GM18526 (cell line): ENCODE data around the gene FKRP.

Source experiments
- POLR2A ChIP-seq: IDR thresholded peaks from 3 replicates; pipeline ENCODE4 v1.6.1; 2011; ENCODE audit not compliant: insufficient read length; ENCODE audit errors: extremely low read depth

The FKRP gene, protein sequence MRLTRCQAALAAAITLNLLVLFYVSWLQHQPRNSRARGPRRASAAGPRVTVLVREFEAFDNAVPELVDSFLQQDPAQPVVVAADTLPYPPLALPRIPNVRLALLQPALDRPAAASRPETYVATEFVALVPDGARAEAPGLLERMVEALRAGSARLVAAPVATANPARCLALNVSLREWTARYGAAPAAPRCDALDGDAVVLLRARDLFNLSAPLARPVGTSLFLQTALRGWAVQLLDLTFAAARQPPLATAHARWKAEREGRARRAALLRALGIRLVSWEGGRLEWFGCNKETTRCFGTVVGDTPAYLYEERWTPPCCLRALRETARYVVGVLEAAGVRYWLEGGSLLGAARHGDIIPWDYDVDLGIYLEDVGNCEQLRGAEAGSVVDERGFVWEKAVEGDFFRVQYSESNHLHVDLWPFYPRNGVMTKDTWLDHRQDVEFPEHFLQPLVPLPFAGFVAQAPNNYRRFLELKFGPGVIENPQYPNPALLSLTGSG

DNA sequence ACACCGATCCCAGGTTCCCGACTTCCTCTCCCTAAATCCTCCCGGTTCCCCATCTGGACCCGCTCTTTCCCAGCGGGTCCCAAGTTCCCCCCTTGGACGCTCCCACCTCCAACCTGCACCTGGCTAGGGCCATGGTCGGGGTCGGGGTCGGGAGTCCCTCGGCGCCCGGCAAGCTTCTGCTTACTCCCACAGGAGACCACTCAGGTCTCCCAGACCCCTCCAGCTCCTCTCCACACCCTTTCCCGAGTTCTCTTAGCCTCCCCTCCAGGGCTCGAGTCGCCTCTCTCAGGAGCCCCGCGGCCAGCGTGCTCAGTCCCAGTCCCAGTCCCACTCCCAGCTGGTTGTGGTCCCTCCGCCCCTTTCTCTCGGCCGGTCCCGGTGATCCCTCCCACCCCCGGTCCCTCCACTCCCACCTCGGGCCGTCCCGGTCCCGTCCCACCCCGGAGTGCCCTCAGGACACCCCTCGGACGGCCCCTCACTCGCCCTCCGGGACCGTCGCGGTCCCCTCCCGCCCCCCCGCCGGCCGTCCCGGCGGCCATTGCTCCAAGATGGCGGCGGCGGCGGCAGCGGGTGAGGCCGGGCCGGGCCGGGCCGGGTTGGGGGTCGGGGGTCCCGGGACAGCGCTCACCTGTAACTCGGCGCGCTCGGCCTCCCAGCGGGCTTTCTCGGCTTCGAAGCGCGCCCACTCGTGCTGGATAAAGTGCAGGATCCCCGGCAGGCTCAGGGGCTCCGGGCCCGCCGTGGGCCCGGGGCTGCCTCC is at the start of gene FKRP:
FKRP (plus strand) TSS at position 537 of the 760 bp plus-strand sequence. CDS start 9,394 bp downstream, outside the sequence.
- TF ChIP-seq POLR2A: no peak

DNA sequence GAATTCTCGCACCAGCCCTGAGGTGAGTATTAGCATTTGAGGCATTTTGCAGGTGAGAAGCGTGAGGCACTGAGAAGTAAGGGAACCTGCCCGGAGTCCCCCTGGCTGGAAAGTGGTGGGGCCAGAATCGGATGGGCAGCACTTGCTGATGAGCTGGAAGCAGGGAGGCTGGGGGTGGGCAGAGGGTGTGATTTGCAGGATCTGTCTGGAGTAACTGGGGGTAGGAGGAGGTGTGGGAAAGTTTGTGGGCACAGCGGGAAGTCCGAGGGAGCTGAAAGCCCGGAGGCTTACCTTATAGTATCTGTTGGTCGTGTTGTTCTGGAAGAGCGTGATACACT is 49.0 kb upstream of the FKRP start:
- no peak for TF ChIP-seq POLR2A

DNA sequence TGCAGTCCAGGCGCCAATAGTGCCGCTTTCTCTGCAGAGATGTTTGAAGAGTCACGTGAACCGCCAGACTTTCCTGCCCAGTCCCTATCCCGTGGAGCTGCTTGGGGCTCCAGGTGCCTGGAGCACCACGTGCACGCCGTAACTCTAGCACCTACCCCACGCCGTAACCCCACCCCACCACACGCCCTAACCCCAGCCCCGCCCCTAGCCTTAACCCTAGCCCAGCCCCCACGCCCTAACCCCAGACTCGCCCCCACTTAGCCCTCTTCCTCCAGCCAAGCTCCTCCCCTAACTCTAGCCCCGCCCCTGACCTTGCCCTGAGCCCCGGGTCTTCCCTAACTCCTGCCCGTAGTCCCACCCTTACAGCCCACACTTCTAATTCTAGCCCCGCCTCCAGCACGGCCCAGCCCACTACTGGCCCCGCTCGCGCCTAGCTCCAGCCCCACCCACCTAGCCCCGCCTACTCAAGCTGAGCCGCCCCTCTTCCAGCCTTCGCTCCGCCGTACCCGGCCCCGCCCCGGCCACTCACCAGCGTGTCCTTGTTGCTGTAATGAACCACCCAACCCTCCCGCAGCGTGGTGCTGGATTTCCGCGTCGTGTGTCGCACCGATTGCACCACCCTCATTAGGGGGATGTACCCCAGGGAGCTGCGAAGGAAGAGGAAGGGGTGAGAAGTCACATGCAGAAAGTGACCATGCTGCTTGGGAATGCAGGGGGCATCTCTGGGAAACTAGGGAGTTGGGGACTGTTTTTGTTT is 48.5 kb upstream of the FKRP start:
- TF ChIP-seq POLR2A: no peak

DNA sequence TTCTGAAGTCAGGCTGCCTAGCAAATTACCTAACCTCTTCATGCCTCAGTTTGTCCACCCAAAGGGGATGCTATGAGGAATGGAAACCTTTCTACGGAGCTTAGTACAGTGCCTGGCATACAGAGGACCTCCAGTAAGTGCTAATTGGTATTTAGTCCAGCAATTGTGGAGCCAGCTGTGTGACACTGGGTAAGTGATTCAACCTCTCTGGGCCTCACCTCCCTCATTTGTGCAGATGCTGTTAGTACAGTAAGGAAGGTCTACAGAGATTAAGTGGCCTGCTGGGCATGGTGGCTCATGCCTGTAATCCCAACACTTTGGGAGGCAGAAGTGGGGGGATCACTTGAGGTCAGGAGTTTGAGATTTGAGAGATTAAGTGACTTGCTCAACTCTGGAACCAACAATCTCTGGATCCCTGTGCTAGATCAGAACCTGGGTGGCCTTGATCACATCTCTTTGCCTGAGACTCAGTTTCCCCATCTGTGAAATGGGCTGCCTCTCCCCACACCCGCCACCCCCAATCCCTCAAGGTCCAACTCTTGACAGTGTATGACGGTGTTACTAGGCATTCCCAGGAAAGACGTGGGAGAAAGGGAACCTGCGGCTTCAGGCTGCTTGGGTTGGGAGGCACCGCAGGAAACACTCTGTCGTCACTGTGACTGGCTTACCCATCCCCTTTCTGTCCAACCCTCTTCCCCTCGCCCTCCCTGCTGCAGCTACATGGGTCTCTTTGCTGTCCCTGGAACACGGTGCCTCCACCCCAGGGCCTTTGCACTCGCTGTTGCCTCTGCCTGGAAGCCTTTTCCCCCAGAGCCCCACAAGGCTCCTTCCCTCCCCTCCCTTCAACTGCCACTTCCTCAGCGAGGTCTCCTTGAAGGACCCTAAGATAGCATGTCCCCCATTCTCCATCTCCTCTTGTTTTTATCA is 47.2 kb upstream of the FKRP start:
- no peak for TF ChIP-seq POLR2A

DNA sequence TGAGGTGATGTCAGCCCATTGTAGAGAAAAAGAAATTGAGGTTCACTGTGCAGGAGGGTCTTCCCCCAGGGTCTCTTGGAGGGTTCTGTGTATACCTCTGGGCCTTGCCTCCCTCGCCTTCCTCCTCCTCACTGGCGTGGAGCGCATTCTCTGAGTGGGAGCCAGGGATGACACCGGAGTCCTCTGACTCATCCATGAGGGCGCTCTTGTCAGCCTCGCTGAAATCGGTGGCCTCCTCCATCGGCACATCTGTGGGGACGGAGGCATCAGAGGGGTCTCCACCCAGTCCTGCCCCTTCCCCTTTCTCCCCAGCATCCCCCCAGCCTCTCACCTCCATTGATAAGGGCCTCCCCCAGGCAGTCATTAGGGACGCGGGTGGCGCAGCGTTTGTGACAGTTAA is 45.2 kb upstream of the FKRP start:
- TF ChIP-seq POLR2A: no peak

DNA sequence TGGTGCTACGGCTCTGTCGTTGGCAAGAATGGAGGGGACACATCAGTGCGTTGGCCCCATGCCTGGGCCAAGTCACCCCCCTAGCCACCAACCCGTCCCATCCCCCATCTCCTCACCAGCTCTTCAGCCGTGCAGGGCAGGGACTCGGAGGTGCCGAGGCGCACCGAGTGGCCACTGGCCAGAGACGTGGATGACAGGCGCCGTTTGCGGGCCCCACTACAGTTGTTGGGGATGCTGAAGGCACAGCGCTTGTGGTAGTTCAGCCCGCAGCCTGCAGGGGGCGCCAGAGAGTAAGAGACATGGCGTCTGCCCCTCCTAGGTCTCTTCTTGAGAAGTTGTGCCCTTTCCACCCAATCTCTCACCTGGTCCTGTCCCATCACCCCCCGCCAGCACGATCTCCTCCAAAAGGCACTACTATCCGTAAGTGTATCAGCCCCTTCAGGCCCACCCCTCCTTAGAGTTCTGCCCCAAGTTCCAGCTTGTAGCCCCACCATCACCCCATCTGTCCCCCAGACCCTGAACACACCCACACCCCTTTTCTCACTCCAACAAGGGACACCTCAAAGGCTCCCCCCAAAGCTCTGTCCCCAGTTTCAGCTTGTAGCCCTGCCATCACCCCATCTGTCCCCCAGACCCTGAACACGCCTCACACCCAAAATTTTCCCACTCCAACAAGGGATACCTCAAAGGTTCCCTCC is 41.3 kb upstream of the FKRP start:
- TF ChIP-seq POLR2A: peak; percentile 23

DNA sequence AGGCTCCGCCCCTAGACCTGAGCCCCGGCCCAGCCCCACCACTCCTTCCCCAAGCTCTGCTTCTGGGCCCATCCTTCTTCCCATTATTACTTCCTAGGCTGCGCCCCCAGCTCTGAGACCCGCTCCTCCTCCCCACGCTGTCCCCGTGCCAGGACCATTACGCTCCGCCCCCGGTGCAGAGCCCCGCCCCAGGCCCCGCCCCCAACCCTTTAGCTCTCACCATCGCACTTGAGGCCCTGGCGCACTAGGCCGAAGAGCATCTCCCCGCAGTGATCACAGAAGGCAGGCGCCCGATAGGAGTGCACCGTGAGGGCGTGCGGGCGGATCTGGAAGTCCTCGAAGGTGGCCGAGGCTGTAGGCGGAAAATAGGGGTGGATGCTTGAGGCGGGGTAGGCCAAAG is 35.2 kb upstream of the FKRP start:
- no peak for TF ChIP-seq POLR2A

DNA sequence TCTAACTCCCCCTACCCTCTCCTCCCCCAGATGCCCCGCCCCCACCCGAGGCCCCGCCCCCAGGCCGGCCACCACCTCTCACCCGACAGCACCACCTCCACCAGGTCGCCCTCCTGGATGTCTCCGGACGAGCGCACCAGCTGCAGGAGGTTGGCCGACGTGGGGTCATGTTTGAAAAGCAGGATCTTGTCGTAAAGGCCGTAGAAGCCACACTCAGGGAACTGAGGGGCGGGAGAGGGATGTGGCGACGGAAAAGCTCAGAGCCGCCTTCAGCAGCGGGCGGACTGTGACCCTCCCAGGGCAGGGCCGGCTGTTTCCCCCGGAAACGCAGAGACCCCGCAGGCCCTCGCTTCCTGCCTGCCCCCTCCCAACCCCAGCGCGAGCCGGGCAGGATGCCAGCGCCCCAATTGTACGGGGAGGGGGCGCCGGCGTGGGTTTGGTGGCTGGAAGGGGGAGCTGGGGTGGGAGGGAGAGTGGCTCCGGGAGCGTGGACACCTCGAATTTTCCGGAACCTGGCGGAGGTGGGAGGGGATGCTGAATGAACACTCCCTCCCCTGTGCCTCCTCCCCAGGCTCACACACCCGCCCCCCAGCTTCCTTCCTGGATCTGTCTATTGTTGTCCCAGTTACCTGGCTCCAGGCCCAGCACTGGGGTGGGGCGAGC is 31.9 kb upstream of the FKRP start:
- peak; percentile 24 for TF ChIP-seq POLR2A

DNA sequence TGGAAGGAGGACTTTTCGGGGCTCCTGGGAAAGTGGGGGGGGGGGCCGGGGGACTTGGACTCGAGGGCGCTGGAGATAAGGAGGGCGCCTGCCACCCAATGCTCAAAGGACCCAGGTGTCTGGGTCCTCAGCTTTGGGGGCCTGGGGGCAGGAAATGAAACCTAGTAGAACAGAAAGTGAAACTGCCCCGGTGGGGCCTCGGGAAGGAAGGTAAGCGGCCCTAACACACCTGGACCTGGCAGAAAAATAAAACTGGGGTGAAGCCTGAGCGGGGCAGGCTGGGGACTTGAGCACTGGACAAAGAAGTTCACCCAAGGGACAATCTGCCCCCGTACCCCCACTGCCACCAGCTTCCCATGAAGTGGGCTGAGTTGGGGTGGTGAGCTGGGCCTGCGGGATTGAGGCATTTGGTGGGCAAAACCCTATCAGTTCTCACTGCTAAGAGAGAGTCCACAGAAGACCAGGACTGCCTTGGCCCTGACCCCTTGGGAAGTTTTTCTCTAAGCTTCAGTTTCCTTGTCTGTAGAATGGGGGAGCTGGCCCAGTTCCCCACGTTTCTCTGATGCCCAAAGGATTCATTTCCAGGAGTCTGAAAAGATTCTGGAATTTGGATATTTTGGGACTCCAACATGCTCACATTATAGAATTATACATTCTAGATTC is 31.3 kb upstream of the FKRP start:
- TF ChIP-seq POLR2A: peak; percentile 55

DNA sequence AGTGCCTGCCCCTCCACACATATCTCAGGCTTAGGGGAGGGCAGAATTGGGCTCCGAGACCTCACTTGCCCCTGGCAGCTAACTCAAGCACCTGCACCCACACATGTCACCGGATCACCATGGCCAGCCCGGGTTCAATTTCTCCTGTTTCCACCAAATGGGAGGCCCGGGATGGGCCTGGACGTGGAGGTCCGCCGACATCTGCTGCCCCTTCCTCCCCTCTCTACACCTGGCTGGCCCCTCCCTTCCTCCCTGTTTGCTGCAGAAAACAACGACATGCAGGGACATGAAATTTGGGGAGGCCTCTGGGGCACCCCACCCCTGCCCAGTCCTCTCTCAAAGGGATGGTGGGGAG is 30.3 kb upstream of the FKRP start:
- peak; percentile 30 for TF ChIP-seq POLR2A

DNA sequence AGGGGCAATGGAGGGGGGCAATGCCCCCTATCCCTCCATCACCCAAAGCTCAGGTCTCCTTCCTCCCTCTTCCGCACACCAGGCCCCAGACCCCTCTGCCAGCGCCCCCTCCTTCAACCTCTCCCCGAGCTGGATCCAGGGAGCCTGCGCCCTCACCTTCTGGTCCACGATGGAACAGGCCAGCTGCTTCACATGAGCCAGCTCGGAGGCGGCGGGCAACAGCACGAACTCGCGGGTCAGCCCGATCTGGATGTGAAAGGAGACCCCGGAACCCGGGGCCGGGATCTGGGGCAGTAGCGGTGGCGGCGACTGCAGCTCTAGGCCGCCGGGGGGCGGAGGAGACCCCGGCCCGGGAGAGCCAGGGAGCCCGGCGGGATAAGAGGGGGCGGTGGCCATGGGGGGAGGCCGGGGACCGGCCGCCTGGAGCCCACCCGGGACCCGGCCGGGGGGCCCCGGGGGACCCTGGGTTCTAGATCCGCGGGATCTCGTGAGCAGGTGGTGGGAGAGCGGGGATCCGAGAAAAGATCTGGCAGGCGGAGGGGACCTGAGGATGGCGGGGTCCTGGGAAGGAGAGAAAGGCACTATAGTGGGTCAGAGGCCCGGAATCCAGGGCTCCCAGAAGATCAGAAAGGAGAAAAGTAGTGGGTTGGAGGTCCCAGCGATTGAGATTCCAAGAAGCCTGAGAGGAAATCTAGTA is 29.7 kb upstream of the FKRP start:
- TF ChIP-seq POLR2A: no peak

DNA sequence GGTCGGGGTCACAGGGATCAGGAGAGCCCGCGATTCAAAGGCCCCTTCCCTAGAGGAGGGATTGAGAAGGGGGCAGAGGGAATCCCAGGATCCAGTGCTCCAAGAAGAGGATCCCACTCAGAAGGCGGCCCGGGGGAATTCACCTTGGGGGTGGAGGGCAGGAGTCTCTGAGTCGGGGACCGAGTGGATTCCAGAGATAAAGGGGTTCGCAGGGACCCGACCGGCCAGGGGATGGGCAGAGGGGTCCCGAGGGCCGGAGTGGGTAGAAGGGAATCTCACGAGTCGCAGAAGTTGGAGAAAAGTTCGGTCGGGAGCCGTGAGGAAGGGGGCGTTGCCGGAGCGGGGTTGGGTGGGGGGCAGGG is 29.2 kb upstream of the FKRP start:
- no peak for TF ChIP-seq POLR2A
